Retina (tissue), 1 donor: Measurements from ENCODE around the gene DARS2.

ENCODE experiments used
- DNase-seq: peaks from one replicate; pipeline ENCODE4 v3.0.0-alpha.2; 2016

Gene DARS2

GRCh38 chr1:173888749-173889148, 64.3 kb downstream of the DARS2 start:
- DNase-seq = no peak

DNA sequence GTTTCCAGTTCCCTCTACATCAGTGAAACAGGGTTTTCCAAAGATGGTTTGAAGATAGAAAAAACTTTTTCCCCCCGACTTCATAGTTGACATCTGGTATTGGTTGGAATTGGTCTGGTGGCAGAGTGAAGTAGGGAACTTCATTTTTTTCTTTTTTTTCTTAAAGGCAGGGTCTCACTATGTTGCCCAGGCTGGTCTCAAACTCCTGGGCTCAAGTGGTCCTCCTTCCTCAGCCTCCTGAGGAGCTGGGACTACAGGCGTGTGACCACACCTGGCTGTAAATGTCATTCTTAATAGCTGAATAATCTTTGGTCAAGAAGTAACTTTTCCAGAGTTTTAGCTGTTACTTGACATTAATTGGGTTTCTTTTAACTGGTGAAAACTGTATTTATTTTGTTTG, 65.4 kb downstream of the DARS2 start:
- DNase-seq = no peak

DNA sequence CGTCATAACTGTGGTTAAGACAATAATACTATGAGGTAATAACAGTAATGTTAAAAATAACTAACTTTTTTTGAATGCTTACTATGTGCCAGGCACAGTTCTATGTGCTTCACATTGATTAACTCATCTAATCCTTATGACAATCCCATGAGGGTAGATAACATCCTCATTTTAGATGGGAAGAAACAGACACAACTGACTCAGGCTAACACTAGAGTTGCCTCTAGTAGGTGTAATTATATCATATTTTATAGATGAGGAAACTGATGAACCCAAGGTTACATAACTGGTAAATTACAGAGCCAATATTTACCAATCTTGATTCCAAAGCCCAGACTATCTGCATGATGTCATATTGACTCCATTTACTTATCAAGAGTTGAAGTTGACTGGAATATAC, 69.1 kb downstream of the DARS2 start:
- no peak for DNase-seq

- DNase-seq = no peak
Observed at GRCh38 chr1:173894189-173894588, 69.7 kb downstream of the DARS2 start.

- no peak for DNase-seq
Observed at GRCh38 chr1:173900427-173900826, 76.0 kb downstream of the DARS2 start.

- no peak for DNase-seq
Observed at GRCh38 chr1:173900992-173901391, 76.5 kb downstream of the DARS2 start.

DNA sequence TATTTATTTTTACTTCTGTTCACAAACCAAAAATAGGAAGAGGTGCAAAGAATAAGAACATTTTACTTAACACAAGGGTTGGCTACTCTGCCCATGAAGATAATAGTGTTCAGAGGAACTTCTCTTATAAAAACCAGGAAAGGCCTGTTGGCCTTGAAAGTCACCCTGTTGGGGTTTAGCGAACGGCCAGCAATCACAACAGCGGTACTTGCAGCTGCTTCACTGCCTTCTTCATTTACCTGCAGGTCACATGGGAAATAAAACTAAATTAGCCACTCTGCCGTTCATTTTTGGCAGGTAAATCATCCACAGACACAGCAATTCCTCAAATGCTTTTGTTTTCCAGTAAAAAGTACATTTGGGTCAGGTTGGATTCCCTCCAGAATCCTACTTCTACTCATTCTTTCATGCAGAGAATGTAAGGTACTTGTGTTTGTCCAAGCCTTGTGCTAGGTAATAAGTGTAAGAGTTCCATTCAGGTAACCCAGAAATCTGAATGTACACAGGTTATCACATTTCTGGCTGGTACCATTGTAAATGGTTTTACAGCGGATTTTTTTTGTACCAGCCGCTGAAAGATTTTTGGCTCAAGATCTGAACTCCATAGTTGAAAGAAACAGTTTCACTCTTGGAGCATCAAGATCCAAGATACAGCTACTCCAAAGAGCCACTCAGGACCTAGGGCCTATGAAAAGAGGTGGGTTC, 79.5 kb downstream of the DARS2 start:
- no peak for DNase-seq
